ENCODE results near the gene POLG. TPM values are rescaled to one million over a fixed set of nuclear protein-coding genes. Genes with fewer than 3 reads are reported as not detected.
A peak's percentile ranks its signal among the peaks of the same experiment; 100 is the strongest.

POLG gene
- total RNA-seq, 1 donor from 2014 or later = 58.2 TPM

- H3K4me3 ChIP-seq = peak overlapping the region; percentile 30
- peak; percentile 37 to 51 for ATAC-seq
- H3K4me1 ChIP-seq = peaks cover 27% of the 10 kb centered on the region
- H3K27me3 ChIP-seq (ENCODE audit: low read depth) = peaks cover 98% of the 10 kb centered on the region
- no peak for TF ChIP-seq CTCF (IDR thresholded peaks at IDR 0.05)
- DNase-seq = no peak
- no peaks in the 10 kb centered on the region for H3K36me3 ChIP-seq
- no peak overlapping the region for H3K27ac ChIP-seq
- no peaks in the 10 kb centered on the region for H3K9me3 ChIP-seq
- intact Hi-C loops (cut with DNase I) = no loop called here
Measured at GRCh38 chr15:89371228-89372044, 36.8 kb upstream of the POLG start.

GRCh38 chr15:89370978-89371227 is 36.3 kb upstream of the POLG start:
- Histone ChIP-seq H3K27ac (no peak overlapping the region), H3K4me3 (peak overlapping the region; percentile 30), H3K4me1 (peaks cover 27% of the 10 kb centered on the region), H3K9me3 (no peaks in the 10 kb centered on the region), H3K27me3 (ENCODE audit: low read depth) (peaks cover 98% of the 10 kb centered on the region), H3K36me3 (no peaks in the 10 kb centered on the region)
- ATAC-seq = no peak
- no peak for TF ChIP-seq CTCF (IDR thresholded peaks at IDR 0.05)
- no peak for DNase-seq
- intact Hi-C loops (cut with DNase I) = no loop called here

- no peak for ATAC-seq
- no peak for TF ChIP-seq CTCF (IDR thresholded peaks at IDR 0.05)
- Histone ChIP-seq H3K27me3 (ENCODE audit: low read depth) (peaks cover 98% of the 10 kb centered on the region), H3K27ac (no peak overlapping the region), H3K4me1 (peaks cover 27% of the 10 kb centered on the region), H3K4me3 (no peak overlapping the region), H3K36me3 (no peaks in the 10 kb centered on the region), H3K9me3 (no peaks in the 10 kb centered on the region)
- intact Hi-C loops (cut with DNase I) = no loop called here
- DNase-seq = no peak
Measured at GRCh38 chr15:89370120-89370977, 35.7 kb upstream of the POLG start.

- DNase-seq = no peak
- ATAC-seq = no peak
- intact Hi-C loops (cut with DNase I) = loop anchor here (10.0 kb wide), 1 partner anchor 65 kb away; no protein-coding TSS in a partner anchor
- Histone ChIP-seq H3K36me3 (no peaks in the 10 kb centered on the region), H3K9me3 (no peaks in the 10 kb centered on the region), H3K4me3 (no peak overlapping the region), H3K4me1 (peaks cover 28% of the 10 kb centered on the region), H3K27me3 (ENCODE audit: low read depth) (peaks cover 100% of the 10 kb centered on the region), H3K27ac (no peak overlapping the region)
- TF ChIP-seq CTCF (IDR thresholded peaks at IDR 0.05) = no peak
Measured at GRCh38 chr15:89369341-89369947, 34.8 kb upstream of the POLG start.

- no peaks in the 10 kb centered on the region for H3K36me3 ChIP-seq
- no peak for DNase-seq
- intact Hi-C loops (cut with DNase I) = loop anchor here (10.0 kb wide), 1 partner anchor 66 kb away; no protein-coding TSS in a partner anchor
Measured at GRCh38 chr15:89368566-89369223, 34.1 kb upstream of the POLG start.

More at GRCh38 chr15:89368566-89369223, 34.1 kb upstream of the POLG start:
- Histone ChIP-seq H3K4me1 (peaks cover 33% of the 10 kb centered on the region), H3K9me3 (no peaks in the 10 kb centered on the region), H3K27me3 (ENCODE audit: low read depth) (peaks cover 100% of the 10 kb centered on the region), H3K27ac (no peak overlapping the region), H3K4me3 (no peak overlapping the region)
- no peak for TF ChIP-seq CTCF (IDR thresholded peaks at IDR 0.05)
- no peak for ATAC-seq

Measured in lower lobe of right lung (tissue), 2 donors.